Bronchial epithelial cell (primary cell): ENCODE results near the gene LYZL4. TPM values are rescaled to one million over a fixed set of nuclear protein-coding genes. Genes with fewer than 3 reads are reported as not detected.

Experiments used
- DNase-seq: peaks from one replicate; pipeline ENCODE4 v3.0.0-alpha.2; 2010; ENCODE audit warnings: low read depth
- FAIRE-seq: peaks from 2 replicates; lab custom pipeline; 2011; peaks lifted over from hg19 to GRCh38; lab: Jason Lieb, UNC
- H3K27me3 ChIP-seq: 2 replicates; pipeline ENCODE4 v1.5.1; 2011; ENCODE audit warnings: low read length; ENCODE audit not compliant: control insufficient read depth, insufficient read depth
- H3K36me3 ChIP-seq: 2 replicates; pipeline ENCODE4 v1.5.1; 2011; ENCODE audit warnings: low read length; ENCODE audit not compliant: control insufficient read depth, insufficient read depth
- H3K4me3 ChIP-seq: 2 replicates; pipeline ENCODE4 v1.5.1; 2011; ENCODE audit warnings: mild to moderate bottlenecking, low read depth, low read length, control low read depth
- total RNA-seq: library from RNA; depleted of rRNA; stranded (reverse); fragments of >200 nt; gene quantifications from 2 replicates; pipeline ENCODE4 v1.2.1, GENCODE V29; 2014
- TF ChIP-seq, protein P1 (sequence below): IDR thresholded peaks from 2 replicates; pipeline ENCODE4 v1.5.1; 2011; ENCODE audit warnings: mild to moderate bottlenecking, moderate library complexity, low read length, control low read depth, inconsistent platforms; ENCODE audit not compliant: insufficient read depth, severe bottlenecking

LYZL4 gene
- total RNA-seq: not detected in 2 replicates

- Histone ChIP-seq H3K36me3 (no peaks in the 10 kb centered on the region), H3K27me3 (peaks cover 1% of the 10 kb centered on the region), H3K4me3 (no peak within 1 kb of the TSS)
- no peak for DNase-seq
- FAIRE-seq: no peak
- TF ChIP-seq, protein P1, sequence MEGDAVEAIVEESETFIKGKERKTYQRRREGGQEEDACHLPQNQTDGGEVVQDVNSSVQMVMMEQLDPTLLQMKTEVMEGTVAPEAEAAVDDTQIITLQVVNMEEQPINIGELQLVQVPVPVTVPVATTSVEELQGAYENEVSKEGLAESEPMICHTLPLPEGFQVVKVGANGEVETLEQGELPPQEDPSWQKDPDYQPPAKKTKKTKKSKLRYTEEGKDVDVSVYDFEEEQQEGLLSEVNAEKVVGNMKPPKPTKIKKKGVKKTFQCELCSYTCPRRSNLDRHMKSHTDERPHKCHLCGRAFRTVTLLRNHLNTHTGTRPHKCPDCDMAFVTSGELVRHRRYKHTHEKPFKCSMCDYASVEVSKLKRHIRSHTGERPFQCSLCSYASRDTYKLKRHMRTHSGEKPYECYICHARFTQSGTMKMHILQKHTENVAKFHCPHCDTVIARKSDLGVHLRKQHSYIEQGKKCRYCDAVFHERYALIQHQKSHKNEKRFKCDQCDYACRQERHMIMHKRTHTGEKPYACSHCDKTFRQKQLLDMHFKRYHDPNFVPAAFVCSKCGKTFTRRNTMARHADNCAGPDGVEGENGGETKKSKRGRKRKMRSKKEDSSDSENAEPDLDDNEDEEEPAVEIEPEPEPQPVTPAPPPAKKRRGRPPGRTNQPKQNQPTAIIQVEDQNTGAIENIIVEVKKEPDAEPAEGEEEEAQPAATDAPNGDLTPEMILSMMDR: no peak
Observed at GRCh38 chr3:42410370-42411131, at the start of gene LYZL4. Gene LYZL4, minus strand, starts transcription at chr3:42410610. Its CDS starts 3,359 bp downstream, at chr3:42407251.

DNA sequence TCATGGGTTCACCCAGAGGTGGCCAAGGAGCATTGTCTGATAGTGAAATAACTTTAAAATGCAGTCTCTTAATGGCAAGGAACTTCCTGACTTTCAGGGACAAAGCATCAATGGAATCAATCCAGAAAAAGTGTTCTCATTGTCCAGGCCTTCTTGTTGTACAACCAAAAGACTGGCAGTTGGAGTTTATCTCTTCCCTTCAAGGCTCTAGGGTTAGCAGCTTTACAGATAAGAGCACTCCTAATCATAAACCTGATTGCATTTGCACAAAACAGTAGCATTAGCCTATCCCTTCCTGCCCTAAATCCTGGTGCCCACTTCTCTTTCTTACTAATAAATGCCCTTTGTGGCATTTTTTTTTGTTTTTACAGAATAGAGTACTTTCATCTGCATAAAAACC is 48.7 kb upstream of the LYZL4 start:
- TF ChIP-seq, protein P1: no peak
- no peak overlapping the region for H3K4me3 ChIP-seq
- no peaks in the 10 kb centered on the region for H3K27me3 ChIP-seq
- no peak for FAIRE-seq
- no peak for DNase-seq
- no peaks in the 10 kb centered on the region for H3K36me3 ChIP-seq

GRCh38 chr3:42456211-42456610 is 45.8 kb upstream of the LYZL4 start:
- H3K27me3 ChIP-seq: no peaks in the 10 kb centered on the region
- DNase-seq (no peak), FAIRE-seq (no peak)
- no peaks in the 10 kb centered on the region for H3K36me3 ChIP-seq
- TF ChIP-seq, protein P1: no peak
- H3K4me3 ChIP-seq: no peak overlapping the region

DNA sequence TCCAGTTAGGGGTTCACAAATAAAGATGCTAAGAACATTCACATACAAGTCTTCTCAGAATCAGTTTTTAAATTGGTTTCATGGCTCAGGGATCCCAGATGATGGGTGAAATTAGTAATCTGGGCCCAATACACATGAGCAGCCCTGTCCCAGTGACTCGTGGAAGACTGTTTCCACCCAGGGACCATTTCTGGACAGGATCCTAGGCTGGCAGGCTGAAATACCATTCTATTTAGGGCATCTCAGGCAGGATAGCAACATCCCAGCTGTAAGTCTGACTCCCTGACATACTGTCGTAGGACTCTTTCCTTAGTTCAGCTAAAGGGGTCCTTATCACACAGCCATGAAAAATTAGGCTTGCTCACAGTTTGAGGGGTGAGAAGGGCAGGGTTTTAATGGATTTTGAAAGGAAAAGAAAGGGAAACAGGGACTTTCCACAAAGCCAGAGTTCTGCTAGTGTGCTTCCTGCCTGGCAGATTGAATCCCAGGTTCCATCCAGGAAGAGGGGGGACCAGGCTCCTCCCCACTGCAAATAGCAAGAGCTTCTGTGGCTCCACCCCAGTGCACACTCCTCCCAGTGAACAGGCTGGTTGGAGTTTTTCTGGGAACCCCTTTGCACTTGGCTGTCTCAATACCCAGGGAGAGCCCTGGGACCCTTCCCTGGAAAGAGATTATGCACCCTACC is 41.3 kb upstream of the LYZL4 start:
- FAIRE-seq: no peak
- no peak overlapping the region for H3K4me3 ChIP-seq
- TF ChIP-seq, protein P1: no peak

GRCh38 chr3:42451116-42451515 is 40.7 kb upstream of the LYZL4 start:
- H3K4me3 ChIP-seq: no peak overlapping the region
- FAIRE-seq (no peak), DNase-seq (peak; percentile 55)
- no peaks in the 10 kb centered on the region for H3K36me3 ChIP-seq
- TF ChIP-seq, protein P1: no peak
- no peaks in the 10 kb centered on the region for H3K27me3 ChIP-seq

More for the DNA sequence above, 41.3 kb upstream of the LYZL4 start:
- H3K27me3 ChIP-seq: no peaks in the 10 kb centered on the region
- no peaks in the 10 kb centered on the region for H3K36me3 ChIP-seq
- peak; percentile 26 for DNase-seq
